ENCODE results near the gene HPCAL1.
A peak's percentile ranks its signal among the peaks of the same experiment; 100 is the strongest.
"Not testable (repeated sequence)": the region's sequence is repeated elsewhere in the genome, so short reads cannot be mapped to it uniquely, and the experiment has no call there.

Gene HPCAL1

DNA sequence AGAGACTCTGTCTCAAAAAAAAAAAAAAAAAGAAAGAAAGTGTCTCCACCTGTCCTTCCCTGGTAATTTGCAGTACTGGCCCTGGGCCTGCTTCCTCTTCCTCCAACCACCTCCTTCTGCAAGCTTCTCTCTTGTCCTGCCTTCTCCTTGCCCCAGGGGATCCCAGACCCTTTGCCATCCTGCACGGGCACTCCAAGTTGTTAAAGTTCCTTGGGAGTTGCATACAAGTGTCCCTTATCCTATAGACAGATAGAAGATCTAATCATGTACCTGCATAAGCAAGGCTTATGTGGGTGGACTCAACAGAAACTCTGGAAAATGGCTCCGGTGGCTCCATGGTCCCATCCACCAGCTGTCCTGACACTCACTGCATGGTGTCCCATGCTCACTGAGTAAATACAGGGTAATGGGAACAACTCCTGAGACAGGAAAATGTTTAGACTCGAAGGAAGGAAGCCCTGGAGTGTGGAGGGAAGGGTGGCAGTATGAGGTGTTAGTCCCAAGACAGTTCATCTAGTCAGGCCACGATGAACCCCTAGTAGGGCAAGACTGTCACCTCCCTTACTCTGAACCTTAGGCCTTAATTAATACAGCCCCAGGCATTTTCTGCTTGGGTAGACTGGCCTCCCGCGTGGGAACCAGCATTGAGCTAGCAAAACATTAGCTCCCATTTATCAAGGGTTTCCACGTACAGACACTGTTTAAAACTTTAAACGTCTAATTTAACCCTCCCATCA lies 128.3 kb downstream of the HPCAL1 start:
- DNase-seq, result no peak

DNA sequence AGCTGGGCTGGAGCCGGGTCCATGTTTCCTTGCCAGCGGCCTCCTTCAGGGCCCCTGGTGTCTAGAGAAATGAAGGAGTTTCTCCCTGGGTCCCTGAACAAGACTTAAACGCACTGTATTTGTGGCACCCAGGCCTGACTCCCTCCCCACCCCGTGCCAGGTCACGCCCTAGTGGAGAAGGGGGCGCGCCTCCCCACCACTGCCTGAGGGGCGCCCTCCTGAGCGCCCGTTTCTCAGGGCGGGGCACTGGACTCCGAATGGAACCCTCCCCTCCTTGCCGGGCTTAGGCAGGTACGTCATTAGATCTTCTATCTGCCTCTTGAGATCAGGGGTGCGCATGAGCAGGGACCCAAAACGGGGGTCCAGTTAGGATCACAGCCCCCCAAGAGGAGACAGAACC lies 129.1 kb downstream of the HPCAL1 start:
- no peak for DNase-seq

DNA sequence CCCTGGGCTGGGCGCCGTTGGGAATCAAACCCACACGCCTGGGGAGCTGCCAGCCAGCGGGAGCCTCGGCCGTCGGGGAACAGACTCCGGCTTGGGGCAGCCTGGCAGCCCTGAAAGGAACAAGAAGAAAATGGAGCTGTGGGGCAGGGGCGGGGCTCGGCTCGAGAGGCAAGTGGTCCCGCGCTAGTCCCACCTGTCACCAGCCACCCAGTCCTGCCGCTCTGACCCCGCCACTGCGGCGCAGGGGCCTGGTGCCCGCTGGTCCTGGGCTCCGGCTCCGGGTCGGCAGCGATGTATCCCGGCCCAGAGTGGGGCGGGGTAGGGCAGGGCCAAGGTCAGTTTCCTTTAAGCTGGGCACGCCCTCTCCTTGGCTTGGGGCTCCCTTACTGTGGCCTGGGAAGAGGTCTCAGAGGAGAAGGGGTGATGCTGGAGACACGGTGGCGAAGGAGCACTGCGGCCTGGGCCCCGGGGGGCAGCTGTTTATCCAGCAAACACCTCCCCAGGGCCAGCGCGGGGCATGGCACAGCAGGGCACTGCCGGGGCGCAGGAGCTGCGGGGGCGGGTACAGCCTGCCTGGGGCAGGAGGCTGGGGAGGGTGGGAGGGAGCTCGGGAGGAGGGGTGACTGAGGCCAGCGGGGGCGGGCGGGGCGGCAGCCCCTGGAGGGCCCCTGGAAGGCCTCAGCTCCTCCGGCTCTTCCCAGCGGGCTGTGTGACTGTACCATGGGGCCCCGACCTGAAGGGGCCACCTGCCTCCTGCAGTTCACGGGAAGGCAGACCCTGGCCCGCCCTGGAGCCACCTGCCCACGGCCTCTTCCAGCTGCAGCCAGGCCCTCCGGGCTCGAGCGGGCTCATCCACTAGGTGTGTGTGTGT lies 129.8 kb downstream of the HPCAL1 start:
- DNase-seq, result no peak

DNA sequence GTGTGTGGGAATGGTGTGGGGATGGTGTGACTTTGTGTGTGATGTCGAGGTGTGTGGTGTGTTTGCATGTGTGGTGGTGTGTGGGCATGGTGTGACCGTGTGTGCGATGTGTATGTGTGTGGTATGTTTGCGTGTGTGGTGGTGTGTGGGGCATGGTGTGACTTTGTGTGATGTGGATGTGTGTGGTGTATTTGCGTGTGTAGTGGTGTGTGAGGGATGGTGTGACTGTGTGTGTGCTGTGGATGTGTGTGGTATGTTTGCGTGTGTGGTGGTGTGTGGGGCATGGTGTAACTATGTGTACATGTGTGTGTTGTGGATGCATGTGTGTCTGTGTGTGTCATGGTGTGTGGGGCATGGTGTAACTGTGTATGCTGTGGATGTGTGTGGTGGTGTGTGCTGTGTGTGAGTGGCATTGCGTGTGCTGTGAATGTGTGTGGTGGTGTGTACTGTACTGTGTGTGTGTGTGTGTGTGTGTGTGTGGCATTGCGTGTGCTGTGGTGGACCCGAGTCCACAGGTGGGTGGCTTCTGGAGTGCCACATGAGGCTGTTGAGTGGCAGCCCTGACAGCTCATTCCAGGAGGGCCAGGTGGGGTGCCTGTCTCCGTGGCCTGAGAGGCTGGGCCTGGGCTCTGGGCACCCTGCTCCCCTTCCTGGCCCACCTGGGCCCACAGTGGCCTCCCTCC lies 130.7 kb downstream of the HPCAL1 start:
- no peak for DNase-seq

DNA sequence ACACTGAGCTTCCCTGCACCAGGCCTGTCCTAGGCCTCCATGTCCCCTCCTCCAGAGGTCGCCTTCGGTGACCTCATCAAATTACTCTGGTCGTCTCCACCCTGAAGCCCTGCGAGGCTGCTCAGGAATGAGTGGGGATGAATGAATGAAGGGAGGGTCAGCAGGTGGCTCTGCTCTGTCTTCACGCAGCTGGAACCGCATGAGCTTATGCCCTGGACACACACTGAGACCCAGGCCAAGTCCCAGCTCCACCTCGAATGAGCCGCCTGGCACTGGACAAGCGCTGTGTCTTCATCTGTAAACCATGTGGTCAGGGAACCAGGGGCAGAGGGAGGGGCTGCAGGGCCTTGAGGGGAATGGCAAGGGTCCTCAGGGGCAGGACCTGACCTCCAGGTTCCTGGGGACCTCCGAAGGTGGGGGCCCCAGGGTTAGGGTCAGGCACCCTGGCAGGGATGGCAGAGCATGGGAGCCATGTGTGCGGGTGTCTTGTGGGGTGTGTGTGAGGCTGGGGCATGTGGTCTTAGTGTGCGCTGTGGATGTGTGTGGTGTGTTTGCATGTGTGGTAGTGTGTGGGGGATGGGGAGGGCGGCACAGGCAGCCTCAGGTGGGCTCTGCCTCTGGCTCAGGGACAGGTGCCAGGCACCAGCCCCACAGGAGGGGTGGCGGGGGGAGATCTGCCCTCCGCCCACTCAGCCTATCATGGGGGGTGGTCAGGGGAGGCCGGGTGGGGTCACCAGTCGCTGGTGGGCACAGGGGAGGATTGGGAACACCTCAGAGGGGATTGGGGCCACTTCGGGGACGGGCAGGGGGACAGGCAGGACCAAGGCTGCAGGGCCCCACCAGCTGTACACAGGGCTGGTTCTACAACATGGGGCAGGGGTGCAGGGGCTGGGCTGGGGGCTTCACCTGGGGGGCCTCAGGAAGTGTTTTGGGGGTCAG lies 131.5 kb downstream of the HPCAL1 start:
- no peak for DNase-seq

DNA sequence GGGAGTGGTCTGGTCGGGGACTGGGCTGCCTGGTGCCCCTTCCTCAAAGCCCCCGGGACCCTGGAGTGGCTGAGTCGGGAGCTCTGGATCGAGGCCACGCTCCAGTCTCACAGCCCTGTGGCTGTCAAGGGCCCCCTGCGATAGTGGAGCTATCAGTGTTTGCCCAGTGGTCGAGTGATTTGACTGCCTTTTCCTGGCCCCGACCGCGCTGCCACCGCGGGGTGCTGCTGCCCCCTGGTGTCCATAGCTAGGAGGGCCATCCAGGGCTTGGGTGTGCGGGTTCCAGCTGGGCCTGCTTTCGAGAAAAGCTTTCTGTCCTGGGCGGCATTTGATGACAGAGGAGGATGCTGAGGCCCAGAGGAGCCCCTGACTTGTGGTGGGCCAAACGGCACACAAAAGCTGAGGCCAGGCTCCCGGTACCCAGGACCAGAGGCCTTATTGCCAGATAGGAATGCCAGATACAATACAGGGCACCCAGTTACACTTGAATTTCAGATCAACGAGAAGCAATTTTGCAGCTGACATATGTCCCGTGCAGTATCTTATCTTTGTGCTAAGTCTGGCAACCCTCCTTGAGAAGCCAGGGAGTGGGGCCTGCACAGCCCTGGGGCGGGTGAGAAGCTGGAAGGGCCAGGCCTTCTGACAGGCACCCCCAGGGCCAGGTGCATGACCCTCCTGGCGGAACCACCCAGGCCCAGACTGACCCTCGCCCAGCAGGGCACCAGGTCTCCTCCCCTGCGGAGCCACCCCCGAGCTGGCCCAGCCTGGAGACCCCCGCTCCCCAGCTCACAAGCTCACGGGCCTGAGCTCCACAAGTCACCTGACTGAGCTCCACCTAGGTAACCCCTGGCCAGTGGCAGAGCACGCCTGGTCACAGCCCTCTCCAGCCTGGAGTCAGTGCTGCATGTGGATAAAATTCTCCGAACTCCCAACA lies 132.4 kb downstream of the HPCAL1 start:
- peak; percentile 65 for DNase-seq

DNA sequence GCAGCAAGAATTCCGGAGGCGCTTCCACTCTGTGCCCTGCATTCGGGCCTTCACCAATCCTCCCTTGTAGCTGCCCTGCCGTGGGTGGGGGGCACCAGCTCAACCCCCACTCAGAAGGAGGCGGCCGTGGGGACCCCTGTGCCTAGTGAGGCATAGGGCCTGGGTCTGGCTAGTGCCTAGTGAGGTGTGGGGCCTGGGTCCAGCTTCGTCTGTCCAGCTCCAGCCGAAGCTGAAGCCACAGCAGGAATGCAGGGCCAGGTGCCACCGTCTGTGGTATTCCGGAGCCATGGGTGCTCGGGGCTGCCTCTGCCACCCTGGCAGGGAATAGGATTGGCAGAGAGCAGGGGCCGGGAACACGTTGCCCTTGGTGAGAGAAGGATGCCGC lies 133.1 kb downstream of the HPCAL1 start:
- DNase-seq, result no peak

DNA sequence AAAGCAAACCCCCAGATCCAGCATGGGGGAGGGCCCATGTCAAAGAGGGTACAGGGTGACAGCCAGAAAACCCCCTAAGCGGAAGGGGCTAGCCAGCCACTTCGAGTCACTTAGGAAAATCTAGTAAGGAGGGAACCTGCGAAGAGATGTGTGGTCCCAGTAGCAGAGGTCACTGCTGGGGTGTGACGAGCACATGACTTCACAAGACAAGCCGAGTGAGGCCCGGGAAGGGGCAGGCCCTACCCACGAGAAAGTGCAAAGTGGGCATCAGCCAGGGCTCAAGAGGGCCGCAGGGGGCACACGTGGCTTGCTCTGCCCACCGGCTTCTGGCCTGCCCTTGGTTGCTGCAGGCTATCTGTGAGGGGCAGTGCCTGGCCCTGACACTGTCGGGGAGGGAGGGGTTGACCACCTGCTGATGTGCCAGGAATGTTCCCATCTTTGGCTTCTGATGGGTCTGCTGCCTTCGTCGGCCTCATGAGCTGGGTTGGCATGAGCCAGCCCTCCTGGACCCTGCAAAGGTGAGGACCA lies 133.9 kb downstream of the HPCAL1 start:
- no peak for DNase-seq

DNA sequence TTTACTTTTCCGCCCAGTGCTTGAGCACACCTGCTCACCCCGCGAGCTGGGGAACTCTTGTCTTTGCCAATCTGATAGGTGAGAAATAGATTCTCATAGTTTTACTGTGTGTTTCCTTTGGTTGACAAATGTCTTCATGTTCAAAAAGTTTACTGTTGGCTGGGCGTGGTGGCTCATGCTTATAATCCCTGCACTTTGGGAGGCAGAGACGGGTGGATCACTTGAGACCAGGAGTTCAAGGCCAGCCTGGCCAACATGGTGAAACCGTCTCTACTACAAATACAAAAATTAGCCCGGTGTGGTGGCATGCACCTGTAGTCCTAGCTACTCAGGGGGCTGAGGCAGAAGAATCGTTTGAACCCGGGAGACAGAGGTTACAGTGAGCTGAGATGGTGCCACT lies 135.1 kb downstream of the HPCAL1 start:
- DNase-seq, result no peak

DNA sequence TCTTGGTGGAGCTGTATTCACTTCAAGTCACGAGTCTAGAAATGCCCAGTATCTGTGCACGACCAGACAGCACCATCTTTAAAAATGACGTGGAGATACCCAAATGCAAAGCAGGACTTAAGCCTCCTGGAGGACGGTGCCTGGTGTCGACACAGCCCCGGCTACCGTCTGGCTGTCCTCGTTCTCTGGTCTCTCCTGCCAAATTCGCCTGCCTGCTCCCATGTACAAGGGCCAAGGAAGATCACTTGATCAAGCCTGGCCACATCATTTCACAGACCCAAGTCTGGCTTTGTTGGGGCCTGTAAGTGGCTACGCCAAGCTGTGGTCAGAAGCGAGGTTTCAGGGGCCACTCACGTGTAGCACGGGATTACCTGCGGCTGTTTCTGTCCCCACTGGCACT lies 136.0 kb downstream of the HPCAL1 start:
- no peak for DNase-seq

DNA sequence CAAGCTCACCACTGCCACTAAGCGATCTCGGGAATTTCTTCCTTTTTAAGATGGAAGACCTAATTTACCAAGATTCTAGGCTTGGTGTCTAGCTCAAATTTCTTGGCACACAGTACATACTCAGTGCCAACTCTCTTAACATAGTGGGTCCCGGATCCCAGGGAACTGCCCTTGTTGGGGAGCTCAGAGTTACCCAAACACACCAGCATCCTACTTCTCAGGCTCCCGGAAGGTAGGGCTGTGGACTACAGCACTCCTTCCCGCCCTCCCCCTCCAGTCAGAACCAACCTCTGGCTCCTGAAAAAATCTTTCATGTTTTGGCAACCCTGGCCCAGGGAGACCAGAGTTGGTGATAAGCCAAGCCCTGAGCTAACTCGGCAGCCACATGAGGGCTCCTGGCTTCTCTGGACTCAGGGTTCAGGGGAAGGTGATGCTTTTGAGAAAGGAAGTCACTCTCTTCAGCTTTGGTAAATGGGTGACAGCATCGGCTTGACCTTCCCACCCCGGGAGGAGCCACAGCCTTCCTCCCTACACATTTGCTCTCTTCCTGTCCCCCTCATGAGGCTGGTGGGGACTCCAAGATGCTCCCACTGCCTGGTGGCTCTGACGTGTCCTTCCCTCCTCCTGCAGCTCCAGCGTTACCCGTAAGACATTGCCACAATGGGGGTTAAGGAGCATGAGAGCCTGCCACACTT lies 136.6 kb downstream of the HPCAL1 start:
- DNase-seq, result no peak

DNA sequence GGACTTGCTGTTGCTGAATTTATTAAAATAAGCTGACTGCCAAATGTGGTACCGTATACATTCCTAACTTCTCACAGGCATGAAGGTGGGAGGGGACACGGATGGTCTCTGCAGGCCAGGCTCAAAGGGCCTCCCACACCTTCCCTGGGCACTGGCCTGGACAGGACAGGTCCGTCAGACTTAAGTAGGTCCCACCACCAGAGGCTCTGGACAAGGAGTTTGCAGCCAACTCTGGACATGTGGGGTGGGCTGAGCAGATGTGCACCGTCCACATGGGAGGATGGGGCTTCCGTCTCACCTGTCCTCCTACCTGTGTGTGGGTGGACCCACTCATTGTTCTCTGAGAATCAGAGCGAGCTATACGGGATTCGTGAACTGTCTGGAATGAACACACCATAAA lies 137.3 kb downstream of the HPCAL1 start:
- DNase-seq, result no peak

DNA sequence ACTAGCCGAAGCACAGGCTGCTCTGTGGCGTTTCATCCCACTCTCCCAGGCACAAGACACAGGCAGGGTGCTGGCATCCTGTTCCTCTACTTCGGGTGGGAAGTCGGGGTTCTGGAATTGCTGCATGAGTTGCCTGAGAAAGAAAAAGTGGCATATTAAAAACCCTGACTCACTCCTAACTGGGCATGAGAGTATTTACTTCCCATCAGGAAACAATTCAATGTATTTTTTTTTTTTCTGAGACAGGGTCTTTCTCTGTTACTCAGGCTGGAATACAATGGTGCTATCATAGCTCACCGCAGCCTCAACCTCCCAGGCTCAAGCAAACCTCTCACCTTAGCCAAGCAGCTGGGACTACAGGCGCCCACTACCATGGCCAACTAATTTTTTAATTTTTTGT lies 138.0 kb downstream of the HPCAL1 start:
- no peak for DNase-seq

DNA sequence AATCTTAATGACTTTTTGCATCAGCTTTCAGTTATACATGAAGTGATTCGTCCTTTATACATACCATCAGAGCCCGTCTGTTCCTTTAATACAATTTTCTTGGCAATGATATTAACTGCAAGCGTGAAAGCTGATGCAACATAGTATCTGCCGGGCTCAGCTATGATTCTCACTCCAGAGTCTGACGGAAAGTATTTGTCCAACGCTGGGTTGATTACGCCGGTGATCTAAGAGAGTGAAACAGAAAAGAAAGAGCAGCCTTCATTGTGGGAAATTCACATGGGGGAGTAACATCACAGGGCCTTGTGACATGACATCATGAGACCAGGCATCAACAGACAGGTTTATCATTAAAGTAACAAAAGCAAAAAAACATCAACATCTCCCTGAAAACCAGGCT lies 139.2 kb downstream of the HPCAL1 start:
- no peak for DNase-seq

DNA sequence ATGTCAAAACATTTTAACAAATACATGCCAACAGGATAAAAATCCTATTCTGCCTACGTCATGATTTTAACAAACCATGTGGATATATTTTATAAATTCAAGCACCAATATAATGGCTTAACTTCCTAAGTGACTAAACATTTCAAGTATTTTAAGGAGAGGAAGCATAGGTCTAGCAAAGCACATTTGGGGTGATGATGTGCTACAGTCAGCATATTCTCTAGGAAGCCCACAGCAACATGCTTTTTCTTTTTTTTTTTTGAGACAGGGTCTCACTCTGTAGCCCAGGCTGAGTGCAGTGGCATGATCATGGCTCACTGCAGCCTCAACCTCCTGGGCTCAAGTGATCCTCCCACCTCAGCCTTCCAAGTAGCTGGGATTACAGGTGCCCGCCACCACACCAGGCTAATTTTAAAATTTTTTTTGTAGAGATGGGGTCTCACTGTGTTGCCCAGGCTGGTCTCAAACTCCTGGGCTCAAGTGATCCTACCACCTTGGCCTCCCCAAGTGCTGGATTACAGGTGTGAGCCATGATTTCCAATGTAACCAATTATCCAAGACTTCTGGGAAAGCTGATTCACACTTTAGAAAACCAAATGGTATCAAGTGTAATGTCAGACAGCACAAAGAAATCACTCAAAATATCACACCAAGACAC lies 139.9 kb downstream of the HPCAL1 start:
- DNase-seq, result not testable (repeated sequence)

DNA sequence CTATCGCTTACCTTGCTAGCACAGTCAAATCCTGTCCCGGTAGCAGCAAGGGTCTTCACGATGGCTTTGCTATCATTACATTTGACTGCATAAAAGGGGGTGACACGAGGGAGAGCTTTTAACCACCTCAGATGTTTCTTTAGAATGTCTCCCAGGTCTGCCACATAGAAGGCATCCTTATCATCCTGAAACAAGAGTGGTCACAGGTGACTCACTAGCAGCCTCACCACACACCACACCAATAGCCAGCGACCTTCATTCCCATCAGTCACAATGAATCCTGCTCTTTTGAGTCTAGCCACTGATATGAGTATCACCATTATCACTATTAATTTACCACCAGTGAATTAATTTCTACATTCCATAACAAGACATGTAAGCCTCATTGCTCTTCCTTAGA lies 141.8 kb downstream of the HPCAL1 start:
- DNase-seq, result no peak

DNA sequence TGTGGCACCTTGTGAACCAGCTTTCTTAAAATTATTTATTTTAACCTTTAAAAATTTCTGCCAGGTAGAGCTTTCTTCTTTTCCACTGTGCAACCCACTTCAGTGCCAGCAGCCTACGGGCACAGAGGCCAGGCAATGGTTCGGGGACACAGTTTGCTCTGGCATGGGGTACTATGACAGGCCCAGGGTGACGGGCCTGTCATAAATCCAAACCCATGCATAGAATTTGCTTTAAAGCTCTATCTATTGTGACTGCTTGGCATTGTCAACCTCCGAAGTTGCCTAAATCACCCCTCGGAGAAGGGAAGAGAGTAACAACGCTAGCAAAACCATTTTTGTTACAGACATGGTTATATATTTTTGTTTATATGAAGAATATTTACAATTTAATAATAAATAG lies 143.9 kb downstream of the HPCAL1 start:
- no peak for DNase-seq

DNA sequence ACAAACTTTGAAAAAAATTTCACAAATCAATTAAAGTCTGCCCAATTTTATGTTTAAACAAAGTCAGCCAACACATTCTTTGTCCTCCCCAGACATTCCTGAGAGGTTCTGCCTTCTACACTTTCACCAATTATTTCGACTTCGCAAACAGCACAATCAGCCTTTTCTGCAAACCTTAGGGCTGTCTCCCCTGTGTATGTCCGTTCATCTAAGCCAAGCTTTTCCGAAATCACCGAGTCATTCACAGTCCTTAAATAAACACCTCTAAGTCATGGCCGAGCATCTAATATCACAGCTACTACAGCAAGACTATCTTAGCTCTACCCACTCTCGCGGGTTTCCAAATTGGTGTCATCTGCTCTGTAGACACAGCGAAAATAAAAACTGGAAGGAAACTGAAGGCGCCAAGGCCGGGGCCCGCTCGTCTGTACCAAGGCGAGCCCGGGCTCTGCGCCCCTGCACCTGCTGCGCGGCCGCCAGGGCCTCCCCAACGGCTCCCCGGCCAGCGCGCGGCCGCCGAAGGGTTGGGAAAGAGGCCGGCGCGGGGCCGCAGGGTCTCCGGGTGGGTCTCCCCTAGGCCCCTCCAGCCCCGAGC lies 144.7 kb downstream of the HPCAL1 start:
- peak; percentile 25 for DNase-seq

DNA sequence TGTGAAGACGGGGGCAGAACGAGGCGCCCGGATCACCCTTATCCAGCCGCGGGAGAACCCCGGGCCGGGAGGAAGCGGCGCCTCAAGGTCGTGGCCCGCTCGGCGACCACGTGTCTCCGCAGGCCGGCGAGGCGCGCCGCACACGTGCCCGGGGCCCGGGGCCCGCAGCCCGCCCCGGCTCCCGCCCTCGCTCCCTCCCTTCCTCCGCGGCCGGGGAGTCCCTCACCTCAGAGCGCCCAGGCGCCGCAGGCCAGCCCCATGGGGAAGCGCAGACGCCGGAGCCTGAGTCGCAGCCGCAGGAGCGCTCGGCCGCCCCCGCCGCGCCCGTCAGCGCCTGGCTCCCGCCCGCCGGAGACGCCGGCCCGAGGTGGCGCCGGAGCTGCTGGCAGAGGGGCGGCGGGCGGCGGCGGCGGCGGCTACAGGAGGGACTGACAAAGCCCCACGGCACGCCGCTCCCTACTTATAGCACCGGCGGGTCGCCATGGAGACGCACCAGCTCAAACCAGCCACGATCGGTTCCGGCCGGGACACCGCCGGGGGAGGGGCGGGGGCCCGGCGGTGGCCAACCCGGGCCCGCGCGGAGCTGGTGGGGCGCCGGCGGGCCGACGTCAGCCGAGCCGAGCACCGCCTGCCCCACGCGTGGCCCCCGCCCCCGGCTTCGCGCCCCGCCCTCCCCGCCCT lies 145.3 kb downstream of the HPCAL1 start, which contains the start of gene ODC1:
ODC1 (minus strand) TSS at position 433 of the 681 bp plus-strand sequence. CDS start 3,295 bp downstream, outside the sequence.
- DNase-seq, result peak; percentile 99

All from activated CD4-positive, alpha-beta T cell treated with anti-CD3 and anti-CD28 coated beads, Interleukin-2, amount 50 U/mL, for 1 hour (primary cell).